ENCODE results near the gene SEC61A2. TPM values are rescaled to one million over a fixed set of nuclear protein-coding genes. Genes with fewer than 3 reads are reported as not detected.

Gene SEC61A2
- total and polyA plus RNA-seq, 10 of the 15 experiments (the other 5 are each of a cell fraction or from before 2014, with no cell fraction given) = 3.0 to 36.2 (median 8.6) TPM

GRCh38 chr10:12214093-12214492, 84.6 kb downstream of the SEC61A2 start (continued):
- TF ChIP-seq FOS (IDR thresholded peaks at IDR 0.05; ENCODE audit: borderline replicate concordance, extremely low read depth, insufficient read length) (no peak), KLF5 (IDR thresholded peaks at IDR 0.05; ENCODE audit: partially characterized antibody) (no peak), SMC3 (IDR thresholded peaks at IDR 0.05; ENCODE audit: borderline replicate concordance, low read length) (no peak), CTCF (IDR thresholded peaks at IDR 0.05 in 2 of 3, conservative IDR thresholded peaks at IDR 0.05 in 1 of 3; ENCODE audit: control insufficient read depth in 2 of 3, extremely low read depth in 1 of 3, insufficient read depth in 1 of 3, low read depth in 3 of 3, low read length in 3 of 3) (no peak), USF1 (IDR thresholded peaks at IDR 0.05; ENCODE audit: borderline replicate concordance, extremely low read length, insufficient read depth, low read depth, low read length) (no peak)

GRCh38 chr10:12214763-12215218, 85.3 kb downstream of the SEC61A2 start:
- intact Hi-C loops (cut with micrococcal nuclease; ENCODE audit: unreplicated experiment) (loop anchor here (1.0 to 2.0 kb wide), 2 partner anchors 442 to 497 kb away; no protein-coding TSS in a partner anchor), in situ Hi-C loops (cut with MboI) (loop anchor here (10.0 kb wide), 1 partner anchor 690 kb away; no protein-coding TSS in a partner anchor)
- peaks cover 7 to 35% of the 10 kb centered on the region in 2 experiments for H3K36me3 ChIP-seq (ENCODE audit: control insufficient read depth in 2 of 2, insufficient read depth in 2 of 2, low read length in 1 of 2)
- H3K4me2 ChIP-seq (ENCODE audit: control insufficient read depth, insufficient read depth) = no peak overlapping the region
- H3K9ac ChIP-seq (ENCODE audit: control insufficient read depth, insufficient read depth, low read length) = no peak overlapping the region
- 34% methylated on average over 6 of the region's 6 CpGs for WGBS (ENCODE audit: insufficient coverage, insufficient replicate concordance, low lambda C conversion rate, missing lambda C conversion rate)
- H3K79me2 ChIP-seq (ENCODE audit: control insufficient read depth, insufficient read depth, low read length) = peaks cover 5% of the 10 kb centered on the region
- no peaks in the 10 kb centered on the region for H3K9me3 ChIP-seq (replicated peaks; ENCODE audit: control insufficient read depth, insufficient read depth, low read length)
- DNase-seq (ENCODE audit: low read depth, low spot score) (no peak), ATAC-seq (peak; percentile 54; the same call in 2 of the 3 replicates), FAIRE-seq (peak; percentile 87)
- H3K4me3 ChIP-seq = no peak overlapping the region
- no peak overlapping the region for H3K27ac ChIP-seq (ENCODE audit: control insufficient read depth, insufficient read depth)
- H2AFZ ChIP-seq (ENCODE audit: control insufficient read depth, low read depth, low read length) = peak overlapping the region; percentile 52; the same call in 1 of the 2 replicates
- no peaks in the 10 kb centered on the region for H3K4me1 ChIP-seq (ENCODE audit: control insufficient read depth, insufficient read depth, low read length)
- H4K20me1 ChIP-seq (ENCODE audit: control insufficient read depth, insufficient read depth) = no peaks in the 10 kb centered on the region
- SMC1A ChIA-PET (ENCODE audit: uncharacterized antibody, unreplicated experiment) = interaction anchor here (0.7 to 5.8 kb wide), 29 partner anchors 9 to 860 kb away, joined by 3 to 59 read pairs (median 5); no protein-coding TSS in a partner anchor
- no peaks in the 10 kb centered on the region for H3K27me3 ChIP-seq (replicated peaks in 1 of 2; ENCODE audit: control insufficient read depth in 2 of 2, insufficient read depth in 2 of 2, low read length in 1 of 2)
- CTCF ChIA-PET = interaction anchor here (0.6 to 6.9 kb wide), 56 partner anchors 8 to 888 kb away, joined by 3 to 130 read pairs (median 4); partner anchors contain the start of genes CDC123 and NUDT5
- RAD21 ChIA-PET (ENCODE audit: unreplicated experiment) = interaction anchor here (0.6 to 3.8 kb wide), 18 partner anchors 19 to 859 kb away, joined by 3 to 38 read pairs (median 4); partner anchors contain the start of genes CDC123 and NUDT5
- POLR2A ChIA-PET = no interaction called here
- no TSS peak for BruUV-seq (replicated peaks)
- TF ChIP-seq ZNF687 (IDR thresholded peaks at IDR 0.05) (no peak; the same call in 1 of the 2 replicates), TCF3 (IDR thresholded peaks at IDR 0.05; ENCODE audit: borderline replicate concordance, insufficient read depth, low read depth, low read length) (no peak), SPI1 (IDR thresholded peaks at IDR 0.05; ENCODE audit: borderline replicate concordance, insufficient read depth, low read depth, low read length) (no peak), LARP7 (IDR thresholded peaks at IDR 0.05) (no peak), MYB (IDR thresholded peaks at IDR 0.05; ENCODE audit: borderline replicate concordance, low read depth, low read length) (no peak), SUZ12 (IDR thresholded peaks at IDR 0.05; ENCODE audit: unreplicated experiment) (no peak), HDAC2 (IDR thresholded peaks at IDR 0.05) (no peak)
